ENCODE results near the gene MYBPHL. TPM values are rescaled to one million over a fixed set of nuclear protein-coding genes. Genes with fewer than 3 reads are reported as not detected.
A peak's percentile ranks its signal among the peaks of the same experiment; 100 is the strongest.

MYBPHL gene
- total RNA-seq, 4 donors from 2014 or later: not detected

DNA sequence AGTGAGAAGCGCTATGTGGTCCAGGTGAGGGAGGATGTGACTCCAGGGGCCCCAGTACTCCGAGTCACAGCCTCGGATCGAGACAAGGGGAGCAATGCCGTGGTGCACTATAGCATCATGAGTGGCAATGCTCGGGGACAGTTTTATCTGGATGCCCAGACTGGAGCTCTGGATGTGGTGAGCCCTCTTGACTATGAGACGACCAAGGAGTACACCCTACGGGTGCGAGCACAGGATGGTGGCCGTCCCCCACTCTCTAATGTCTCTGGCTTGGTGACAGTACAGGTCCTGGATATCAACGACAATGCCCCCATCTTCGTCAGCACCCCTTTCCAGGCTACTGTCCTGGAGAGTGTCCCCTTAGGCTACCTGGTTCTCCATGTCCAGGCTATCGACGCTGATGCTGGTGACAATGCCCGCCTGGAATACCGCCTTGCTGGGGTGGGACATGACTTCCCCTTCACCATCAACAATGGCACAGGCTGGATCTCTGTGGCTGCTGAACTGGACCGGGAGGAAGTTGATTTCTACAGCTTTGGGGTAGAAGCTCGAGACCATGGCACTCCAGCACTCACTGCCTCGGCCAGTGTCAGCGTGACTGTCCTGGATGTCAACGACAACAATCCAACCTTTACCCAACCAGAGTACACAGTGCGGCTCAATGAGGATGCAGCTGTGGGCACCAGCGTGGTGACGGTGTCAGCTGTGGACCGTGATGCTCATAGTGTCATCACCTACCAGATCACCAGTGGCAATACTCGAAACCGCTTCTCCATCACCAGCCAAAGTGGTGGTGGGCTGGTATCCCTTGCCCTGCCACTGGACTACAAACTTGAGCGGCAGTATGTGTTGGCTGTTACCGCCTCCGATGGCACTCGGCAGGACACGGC lies 55.3 kb downstream of the MYBPHL start:
- DNase-seq: no peak
- TF ChIP-seq CTCF (IDR thresholded peaks at IDR 0.05) (no peak), EP300 (IDR thresholded peaks at IDR 0.05; ENCODE audit: low read depth) (no peak), POLR2AphosphoS5 (IDR thresholded peaks at IDR 0.05) (no peak), POLR2A (IDR thresholded peaks at IDR 0.05) (no peak)
- in situ Hi-C loops (cut with MboI; ENCODE audit: low pct_ligation_motif_present in 1 of 4, low pct_unique_long_range_greater_than_20kb in 1 of 4, low sequenced_read_pairs in 3 of 4): no loop called here
- H3K4me1 ChIP-seq: peaks cover 21 to 29% (median 25%) of the 10 kb centered on the region in 4 donors
- no peaks in the 10 kb centered on the region for H3K27me3 ChIP-seq
- intact Hi-C loops (cut with DNase I; ENCODE audit: low total_unique reads): no loop called here
- H3K36me3 ChIP-seq: no peaks in the 10 kb centered on the region
- H3K27ac ChIP-seq: no peak overlapping the region
- H3K4me3 ChIP-seq: no peak overlapping the region
- WGBS, 2 donors (ENCODE audit: low coverage in 1 of 2): 94 to 96% methylated on average over 7 to 32 of the region's 32 CpGs
- H3K9me3 ChIP-seq: no peaks in the 10 kb centered on the region

GRCh38 chr1:109250454-109251276 lies 56.1 kb downstream of the MYBPHL start:
- WGBS, 2 donors (ENCODE audit: low coverage in 1 of 2): 86% methylated on average over 33 of the region's 33 CpGs; no CpG with 5 or more reads in 1 of the 2 donors
- intact Hi-C loops (cut with DNase I; ENCODE audit: low total_unique reads) (no loop called here), in situ Hi-C loops (cut with MboI; ENCODE audit: low pct_ligation_motif_present in 1 of 4, low pct_unique_long_range_greater_than_20kb in 1 of 4, low sequenced_read_pairs in 3 of 4) (no loop called here)
- no peak for DNase-seq
- TF ChIP-seq POLR2AphosphoS5 (IDR thresholded peaks at IDR 0.05) (no peak), POLR2A (IDR thresholded peaks at IDR 0.05) (no peak), CTCF (IDR thresholded peaks at IDR 0.05) (no peak), EP300 (IDR thresholded peaks at IDR 0.05; ENCODE audit: low read depth) (no peak)
- Histone ChIP-seq H3K4me3 (peak overlapping the region in 1 of 4 donors; percentile 75), H3K36me3 (no peaks in the 10 kb centered on the region), H3K4me1 (peaks cover 21 to 29% (median 25%) of the 10 kb centered on the region in 4 donors), H3K9me3 (no peaks in the 10 kb centered on the region), H3K27me3 (no peaks in the 10 kb centered on the region), H3K27ac (peak overlapping the region in 1 of 4 donors; percentile 12)

DNA sequence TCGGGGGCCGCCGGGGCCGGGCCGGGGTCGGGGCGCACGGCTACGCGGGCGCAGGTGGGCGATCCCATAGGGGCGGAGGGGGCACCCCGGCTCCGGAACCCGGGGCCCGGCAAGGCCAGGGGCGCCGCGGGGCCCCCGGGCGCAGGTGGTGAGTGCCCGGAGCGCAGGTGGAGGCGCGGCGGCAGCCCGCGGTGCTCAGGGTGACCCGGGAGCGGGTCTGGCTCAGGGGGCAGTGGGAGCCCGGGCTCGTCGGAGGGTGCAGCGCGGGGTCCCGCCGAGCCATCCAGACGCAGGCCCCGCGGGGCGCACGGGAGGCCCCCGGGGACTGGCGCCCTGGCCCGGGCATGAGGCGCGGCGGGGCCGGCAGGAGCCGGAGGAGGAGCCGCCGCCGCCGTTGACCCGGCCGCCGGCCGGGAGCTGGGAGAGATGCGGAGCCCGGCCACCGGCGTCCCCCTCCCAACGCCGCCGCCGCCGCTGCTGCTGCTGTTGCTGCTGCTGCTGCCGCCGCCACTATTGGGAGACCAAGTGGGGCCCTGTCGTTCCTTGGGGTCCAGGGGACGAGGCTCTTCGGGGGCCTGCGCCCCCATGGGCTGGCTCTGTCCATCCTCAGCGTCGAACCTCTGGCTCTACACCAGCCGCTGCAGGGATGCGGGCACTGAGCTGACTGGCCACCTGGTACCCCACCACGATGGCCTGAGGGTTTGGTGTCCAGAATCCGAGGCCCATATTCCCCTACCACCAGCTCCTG lies 57.0 kb downstream of the MYBPHL start:
- Histone ChIP-seq H3K4me3 (peak overlapping the region; percentile 73 to 84 (median 77)), H3K9me3 (no peaks in the 10 kb centered on the region), H3K4me1 (peaks cover 17 to 25% (median 21%) of the 10 kb centered on the region in 4 donors), H3K27me3 (no peaks in the 10 kb centered on the region), H3K36me3 (no peaks in the 10 kb centered on the region), H3K27ac (peak overlapping the region in 3 of 4 donors; percentile 12 to 58 (median 43))
- TF ChIP-seq CTCF (IDR thresholded peaks at IDR 0.05) (no peak), POLR2A (IDR thresholded peaks at IDR 0.05) (no peak), POLR2AphosphoS5 (IDR thresholded peaks at IDR 0.05) (no peak), EP300 (IDR thresholded peaks at IDR 0.05; ENCODE audit: low read depth) (no peak)
- 2% methylated on average over 36 of the region's 80 CpGs; no CpG with 5 or more reads in 1 of the 2 donors for WGBS, 2 donors (ENCODE audit: low coverage in 1 of 2)
- no peak for DNase-seq
- intact Hi-C loops (cut with DNase I; ENCODE audit: low total_unique reads) (no loop called here), in situ Hi-C loops (cut with MboI; ENCODE audit: low pct_ligation_motif_present in 1 of 4, low pct_unique_long_range_greater_than_20kb in 1 of 4, low sequenced_read_pairs in 3 of 4) (no loop called here)
